Measurements from ENCODE around the gene GEMIN7. TPM values are rescaled to one million over a fixed set of nuclear protein-coding genes. Genes with fewer than 3 reads are reported as not detected.
A peak's percentile ranks its signal among the peaks of the same experiment; 100 is the strongest.

The GEMIN7 gene
- total and polyA plus RNA-seq, 2 of the 13 experiments (the other 11 are each of a cell fraction or from before 2014, with no cell fraction given): 24.1 to 30.6 TPM

GRCh38 chr19:45092747-45093678, 14.0 kb downstream of the GEMIN7 start, which contains the start of gene PPP1R37 (continued):
- TF ChIP-seq, protein P1, sequence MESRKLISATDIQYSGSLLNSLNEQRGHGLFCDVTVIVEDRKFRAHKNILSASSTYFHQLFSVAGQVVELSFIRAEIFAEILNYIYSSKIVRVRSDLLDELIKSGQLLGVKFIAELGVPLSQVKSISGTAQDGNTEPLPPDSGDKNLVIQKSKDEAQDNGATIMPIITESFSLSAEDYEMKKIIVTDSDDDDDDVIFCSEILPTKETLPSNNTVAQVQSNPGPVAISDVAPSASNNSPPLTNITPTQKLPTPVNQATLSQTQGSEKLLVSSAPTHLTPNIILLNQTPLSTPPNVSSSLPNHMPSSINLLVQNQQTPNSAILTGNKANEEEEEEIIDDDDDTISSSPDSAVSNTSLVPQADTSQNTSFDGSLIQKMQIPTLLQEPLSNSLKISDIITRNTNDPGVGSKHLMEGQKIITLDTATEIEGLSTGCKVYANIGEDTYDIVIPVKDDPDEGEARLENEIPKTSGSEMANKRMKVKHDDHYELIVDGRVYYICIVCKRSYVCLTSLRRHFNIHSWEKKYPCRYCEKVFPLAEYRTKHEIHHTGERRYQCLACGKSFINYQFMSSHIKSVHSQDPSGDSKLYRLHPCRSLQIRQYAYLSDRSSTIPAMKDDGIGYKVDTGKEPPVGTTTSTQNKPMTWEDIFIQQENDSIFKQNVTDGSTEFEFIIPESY (CRISPR knock-in tag; IDR thresholded peaks at IDR 0.05): 0 out of 2 replicates have a peak, but pooled peaks have one; percentile 30
- peak; percentile 85; the same call in 1 of the 2 replicates for TF ChIP-seq MEIS1 (CRISPR knock-in tag; IDR thresholded peaks at IDR 0.05; ENCODE audit: borderline replicate concordance)
- peak; percentile 75 for TF ChIP-seq IRF2 (CRISPR knock-in tag; IDR thresholded peaks at IDR 0.05)
- TF ChIP-seq, protein P2, sequence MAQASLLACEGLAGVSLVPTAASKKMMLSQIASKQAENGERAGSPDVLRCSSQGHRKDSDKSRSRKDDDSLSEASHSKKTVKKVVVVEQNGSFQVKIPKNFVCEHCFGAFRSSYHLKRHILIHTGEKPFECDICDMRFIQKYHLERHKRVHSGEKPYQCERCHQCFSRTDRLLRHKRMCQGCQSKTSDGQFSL (CRISPR knock-in tag; IDR thresholded peaks at IDR 0.05): no peak
- TF ChIP-seq HNRNPLL (IDR thresholded peaks at IDR 0.05; ENCODE audit: low read depth, low read length, poor library complexity, severe bottlenecking): peak; percentile 80
- peak; percentile 82; the same call in 1 of the 2 replicates for TF ChIP-seq ZNF891 (CRISPR knock-in tag; IDR thresholded peaks at IDR 0.05)
- peak; percentile 100 for TF ChIP-seq ASH2L (IDR thresholded peaks at IDR 0.05; ENCODE audit: insufficient read length, low read depth, low read length)
- no peak for TF ChIP-seq ZMAT5 (CRISPR knock-in tag; IDR thresholded peaks at IDR 0.05; ENCODE audit: borderline replicate concordance, low read depth)
- TF ChIP-seq, protein P3, sequence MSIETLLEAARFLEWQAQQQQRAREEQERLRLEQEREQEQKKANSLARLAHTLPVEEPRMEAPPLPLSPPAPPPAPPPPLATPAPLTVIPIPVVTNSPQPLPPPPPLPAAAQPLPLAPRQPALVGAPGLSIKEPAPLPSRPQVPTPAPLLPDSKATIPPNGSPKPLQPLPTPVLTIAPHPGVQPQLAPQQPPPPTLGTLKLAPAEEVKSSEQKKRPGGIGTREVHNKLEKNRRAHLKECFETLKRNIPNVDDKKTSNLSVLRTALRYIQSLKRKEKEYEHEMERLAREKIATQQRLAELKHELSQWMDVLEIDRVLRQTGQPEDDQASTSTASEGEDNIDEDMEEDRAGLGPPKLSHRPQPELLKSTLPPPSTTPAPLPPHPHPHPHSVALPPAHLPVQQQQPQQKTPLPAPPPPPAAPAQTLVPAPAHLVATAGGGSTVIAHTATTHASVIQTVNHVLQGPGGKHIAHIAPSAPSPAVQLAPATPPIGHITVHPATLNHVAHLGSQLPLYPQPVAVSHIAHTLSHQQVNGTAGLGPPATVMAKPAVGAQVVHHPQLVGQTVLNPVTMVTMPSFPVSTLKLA (IDR thresholded peaks at IDR 0.05): peak; percentile 37; the same call in 1 of the 2 replicates
- no peak for TF ChIP-seq ZNF878 (CRISPR knock-in tag; IDR thresholded peaks at IDR 0.05)
- peak; percentile 84; the same call in 1 of the 2 replicates for TF ChIP-seq SMAD1 (CRISPR knock-in tag; IDR thresholded peaks at IDR 0.05; ENCODE audit: borderline replicate concordance, low read depth)
- TF ChIP-seq MIXL1 (CRISPR knock-in tag; IDR thresholded peaks at IDR 0.05): peak; percentile 71
- TF ChIP-seq ZNF264 (CRISPR knock-in tag; IDR thresholded peaks at IDR 0.05): peak; percentile 56; the same call in 1 of the 2 replicates
- peak; percentile 87 for TF ChIP-seq KAT8 (CRISPR knock-in tag; IDR thresholded peaks at IDR 0.05)
- TF ChIP-seq CREB1 (IDR thresholded peaks at IDR 0.05): peak; percentile 40; the same call in 1 of the 2 replicates
- peak; percentile 83 for TF ChIP-seq CREB1 (CRISPR knock-in tag; IDR thresholded peaks at IDR 0.05)
- 0 out of 2 replicates have a peak, but pooled peaks have one; percentile 81 for TF ChIP-seq ZNF33A (CRISPR knock-in tag; IDR thresholded peaks at IDR 0.05; ENCODE audit: borderline replicate concordance)
- TF ChIP-seq FOSL2 (CRISPR knock-in tag; IDR thresholded peaks at IDR 0.05): peak; percentile 48; the same call in 1 of the 2 replicates
- peak; percentile 51; the same call in 1 of the 2 replicates for TF ChIP-seq TBX3 (IDR thresholded peaks at IDR 0.05; ENCODE audit: borderline replicate concordance)
- TF ChIP-seq ZBTB37 (CRISPR knock-in tag; IDR thresholded peaks at IDR 0.05): no peak
- TF ChIP-seq SNAPC5 (CRISPR knock-in tag; IDR thresholded peaks at IDR 0.05; ENCODE audit: borderline replicate concordance): 0 out of 2 replicates have a peak, but pooled peaks have one; percentile 24
- TF ChIP-seq PHF21A (CRISPR knock-in tag; IDR thresholded peaks at IDR 0.05): peak; percentile 90
- peak in 1 of 2 experiments; percentile 42; a peak in 1 of 4 replicates for TF ChIP-seq NR2F1 (CRISPR knock-in tag; IDR thresholded peaks at IDR 0.05)
